ENCODE results near the gene BCL2L1.
A peak's percentile ranks its signal among the peaks of the same experiment; 100 is the strongest.

BCL2L1 gene

DNA sequence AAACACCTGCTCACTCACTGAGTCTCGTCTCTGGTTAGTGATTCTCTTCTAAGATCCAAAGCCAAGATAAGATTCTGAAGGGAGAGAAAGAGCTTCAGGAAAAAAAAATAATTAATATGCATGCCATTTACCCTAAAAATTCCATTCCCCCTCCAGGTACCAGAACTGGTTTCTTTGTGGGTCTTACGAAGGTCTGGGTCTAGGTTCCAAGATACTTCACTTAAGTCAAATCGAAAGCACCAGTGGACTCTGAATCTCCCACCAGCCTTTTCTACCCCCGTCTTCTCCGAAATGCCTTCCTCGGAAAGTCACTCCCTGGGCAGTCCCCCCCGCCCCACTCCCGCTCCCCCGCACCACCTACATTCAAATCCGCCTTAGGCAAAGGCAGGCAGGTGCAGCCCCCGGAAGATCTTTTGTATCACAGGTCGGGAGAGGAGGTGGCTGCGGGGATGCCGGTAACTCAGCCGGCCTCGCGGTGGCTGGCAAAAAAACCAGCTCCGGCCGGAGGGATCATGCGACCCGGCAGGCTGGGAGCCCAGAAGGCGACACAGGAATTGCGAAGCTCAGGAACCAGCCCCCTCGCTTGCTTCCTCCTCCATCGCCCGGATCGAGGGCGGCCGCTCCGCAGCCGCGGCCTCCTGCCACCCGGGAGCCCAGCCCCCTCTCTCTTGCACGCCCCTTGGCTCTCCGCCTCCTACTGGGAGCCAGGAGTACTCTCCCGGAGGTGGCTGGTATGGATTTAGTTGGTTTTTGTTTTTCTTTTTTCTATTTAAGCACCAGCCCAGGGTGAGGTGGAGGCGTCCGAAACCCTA lies at the start of gene BCL2L1:
BCL2L1 (minus strand) TSS at position 612 of the 812 bp plus-strand sequence. CDS start 650 bp downstream, outside the sequence.
- TF ChIP-seq CTCF (IDR thresholded peaks at IDR 0.05; ENCODE audit: low read depth, low read length) = peak; percentile 68
- peak; percentile 83 for DNase-seq
- Histone ChIP-seq H3K4me3 (ENCODE audit: low read depth, low read length) (peak within 1 kb of the TSS; percentile 51), H3K9me3 (ENCODE audit: severe bottlenecking) (no peaks in the 10 kb centered on the region), H3K36me3 (peaks cover 45% of the 10 kb centered on the region), H3K27ac (peak within 1 kb of the TSS; percentile 98), H3K27me3 (ENCODE audit: insufficient read depth, low read depth, severe bottlenecking) (no peaks in the 10 kb centered on the region)

DNA sequence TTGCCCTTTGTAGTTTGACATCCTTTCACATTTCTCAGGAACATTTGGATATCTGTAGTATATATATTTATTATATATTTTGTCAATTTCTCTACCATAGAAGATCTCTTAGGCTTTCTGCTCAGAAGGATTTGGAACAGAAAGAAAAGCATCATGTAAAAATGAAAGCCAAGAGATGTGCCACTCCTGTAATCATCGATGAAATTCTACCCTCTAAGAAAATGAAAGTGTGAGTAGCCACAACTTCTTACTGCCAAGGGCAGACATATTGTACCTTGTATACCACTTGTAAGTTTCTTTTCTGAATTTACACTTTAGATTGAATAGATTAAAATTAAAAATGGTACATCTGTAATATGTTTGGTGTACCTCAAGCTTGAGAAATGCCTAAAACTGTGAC lies 47.6 kb upstream of the BCL2L1 start:
- Histone ChIP-seq H3K9me3 (ENCODE audit: severe bottlenecking) (no peaks in the 10 kb centered on the region), H3K4me3 (ENCODE audit: low read depth, low read length) (no peak overlapping the region), H3K27ac (no peak overlapping the region), H3K36me3 (peaks cover 89% of the 10 kb centered on the region), H3K27me3 (ENCODE audit: insufficient read depth, low read depth, severe bottlenecking) (no peaks in the 10 kb centered on the region)
- DNase-seq = no peak
- TF ChIP-seq CTCF (IDR thresholded peaks at IDR 0.05; ENCODE audit: low read depth, low read length) = no peak

- H3K4me3 ChIP-seq (ENCODE audit: low read depth, low read length) = no peak overlapping the region
- TF ChIP-seq CTCF (IDR thresholded peaks at IDR 0.05; ENCODE audit: low read depth, low read length) = no peak
- H3K36me3 ChIP-seq = peaks cover 86% of the 10 kb centered on the region
These were observed 47.0 kb upstream of the BCL2L1 start for GRCh38 chr20:31769681-31770080.

GRCh38 chr20:31767805-31768204 lies 45.1 kb upstream of the BCL2L1 start:
- no peak overlapping the region for H3K4me3 ChIP-seq (ENCODE audit: low read depth, low read length)
- no peaks in the 10 kb centered on the region for H3K27me3 ChIP-seq (ENCODE audit: insufficient read depth, low read depth, severe bottlenecking)
- TF ChIP-seq CTCF (IDR thresholded peaks at IDR 0.05; ENCODE audit: low read depth, low read length) = no peak
- peaks cover 87% of the 10 kb centered on the region for H3K36me3 ChIP-seq
- no peaks in the 10 kb centered on the region for H3K9me3 ChIP-seq (ENCODE audit: severe bottlenecking)
- no peak overlapping the region for H3K27ac ChIP-seq
- no peak for DNase-seq

More at GRCh38 chr20:31769681-31770080, 47.0 kb upstream of the BCL2L1 start:
- no peak overlapping the region for H3K27ac ChIP-seq
- no peak for DNase-seq
- H3K27me3 ChIP-seq (ENCODE audit: insufficient read depth, low read depth, severe bottlenecking) = no peaks in the 10 kb centered on the region
- no peaks in the 10 kb centered on the region for H3K9me3 ChIP-seq (ENCODE audit: severe bottlenecking)

GRCh38 chr20:31764641-31765305 lies 42.1 kb upstream of the BCL2L1 start:
- Histone ChIP-seq H3K27ac (no peak overlapping the region), H3K9me3 (ENCODE audit: severe bottlenecking) (no peaks in the 10 kb centered on the region), H3K36me3 (peaks cover 86% of the 10 kb centered on the region), H3K4me3 (ENCODE audit: low read depth, low read length) (no peak overlapping the region), H3K27me3 (ENCODE audit: insufficient read depth, low read depth, severe bottlenecking) (no peaks in the 10 kb centered on the region)
- no peak for DNase-seq
- TF ChIP-seq CTCF (IDR thresholded peaks at IDR 0.05; ENCODE audit: low read depth, low read length) = no peak

All from WERI-Rb-1 (cell line).